Kidney (tissue), 14 donors: ENCODE measurements around the gene PTGIS. TPM values are rescaled to one million over a fixed set of nuclear protein-coding genes. Genes with fewer than 3 reads are reported as not detected.

ENCODE experiments used
- DNase-seq, 5 donors: peaks; one replicate each; pipeline ENCODE4 v3.0.0-alpha.2; 2013 to 2020
- FAIRE-seq: peaks from 2 replicates; lab custom pipeline; 2012; peaks lifted over from hg19 to GRCh38; lab: Jason Lieb, UNC
- H3K27ac ChIP-seq, 2 donors: one replicate each; pipeline ENCODE4 v1.7.0; 2013; ENCODE audit warnings: low read depth in 2 of 2, low read length in 2 of 2, inconsistent platforms in 1 of 2
- H3K27me3 ChIP-seq: one replicate; pipeline ENCODE4 v1.7.1; 2013; ENCODE audit warnings: low read length, inconsistent platforms; ENCODE audit not compliant: control insufficient read depth, insufficient read depth
- H3K36me3 ChIP-seq, 3 donors: one replicate each; pipeline versions ENCODE4 v1.7.0 to v1.7.1; 2013; ENCODE audit warnings: low read length in 3 of 3, control low read depth in 1 of 3, inconsistent platforms in 1 of 3; ENCODE audit not compliant: insufficient read depth in 3 of 3, control insufficient read depth in 2 of 3
- H3K4me1 ChIP-seq, 3 donors: one replicate each; pipeline versions ENCODE4 v1.7.0 to v1.7.1; 2013; ENCODE audit warnings: low read length in 3 of 3, inconsistent platforms in 1 of 3, low read depth in 1 of 3; ENCODE audit not compliant: control insufficient read depth in 2 of 3, insufficient read depth in 2 of 3
- H3K4me3 ChIP-seq, 3 donors: one replicate each; pipeline versions ENCODE4 v1.7.0 to v1.8.1; 2013; ENCODE audit warnings: low read length in 3 of 3, control low read depth in 1 of 3, inconsistent platforms in 1 of 3
- H3K9ac ChIP-seq, 3 donors: one replicate each; pipeline versions ENCODE4 v1.7.0 to v1.7.1; 2013; ENCODE audit warnings: low read length in 3 of 3, control low read depth in 1 of 3, inconsistent platforms in 1 of 3
- H3K9me3 ChIP-seq, 3 donors: one replicate each; pipeline versions ENCODE4 v1.7.0 to v1.7.1; 2013; ENCODE audit warnings: low read length in 3 of 3, control low read depth in 1 of 3, inconsistent platforms in 1 of 3; ENCODE audit not compliant: control insufficient read depth in 2 of 3, insufficient read depth in 1 of 3
- intact Hi-C: fragments of 100-400 bp; cut with DNase I; formaldehyde crosslinking; loops from one replicate; pipeline ENCODE4 v1.11.1; 2022
- polyA plus RNA-seq: library from polyadenylated mRNA; stranded (reverse); fragments of 350-450 nt; fragmentation: Illumina TruSeq; extraction: RNeasy Lipid Tissue Mini Kit (QIAGEN cat#74804); gene quantifications from one replicate; pipeline ENCODE4 v1.2.3, GENCODE V29; 2014; ENCODE audit warnings: low read depth, low replicate concordance; ENCODE audit not compliant: insufficient read depth
- total RNA-seq: library from RNA; stranded (reverse); fragmentation: NEBNext Ultra II Directional; extraction: Animal tissue kit (Norgen Biotek cat#: 25700); gene quantifications from one replicate; pipeline ENCODE4 v1.2.1, GENCODE V29; 2021
- TF ChIP-seq, protein P1 (sequence below): IDR thresholded peaks from 3 replicates; pipeline ENCODE4 v1.5.1; 2012; ENCODE audit warnings: mild to moderate bottlenecking, moderate library complexity, borderline replicate concordance; ENCODE audit not compliant: insufficient read depth; ENCODE audit errors: extremely low read depth
- donor health status: control.
- donor health status: control.
- donor health status: control.
- donor health status: control.
- donor health status: control.
- donor health status: DM: yes; HTN: yes; CAD: no.
- donor health status: Normal renal cell carcinoma (clear cell type).

The PTGIS gene
- total and polyA plus RNA-seq, 2 donors from 2014 or later: 3.1 to 24.1 TPM

DNA sequence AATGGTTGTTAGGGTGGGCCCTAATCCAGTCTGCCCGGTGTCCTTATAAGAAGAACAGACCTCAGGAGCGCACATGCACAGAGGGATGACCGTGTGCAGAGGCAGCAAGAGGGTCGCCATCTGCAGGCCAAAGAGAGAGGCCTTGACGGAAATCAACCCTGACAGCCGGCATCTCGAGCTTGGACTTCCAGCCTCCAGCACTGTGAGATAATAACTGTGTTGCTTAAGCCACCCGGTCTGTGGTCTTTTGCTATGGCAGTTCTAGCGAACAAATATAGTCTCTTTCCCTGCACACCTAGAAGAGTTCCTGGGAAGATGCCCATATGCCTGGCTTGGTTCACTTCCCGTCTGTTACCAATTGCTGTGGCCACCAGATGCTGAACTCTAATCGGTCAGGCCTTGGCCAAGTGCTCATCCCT lies 35.3 kb upstream of the PTGIS start:
- no peak overlapping the region for H3K27ac ChIP-seq
- DNase-seq (peak in 2 of 5 donors; percentile 31 to 66), FAIRE-seq (no peak)
- no peaks in the 10 kb centered on the region for H3K9me3 ChIP-seq
- no peaks in the 10 kb centered on the region for H3K27me3 ChIP-seq
- no peaks in the 10 kb centered on the region for H3K36me3 ChIP-seq
- no peak overlapping the region for H3K9ac ChIP-seq
- H3K4me3 ChIP-seq: no peak overlapping the region
- TF ChIP-seq, protein P1, sequence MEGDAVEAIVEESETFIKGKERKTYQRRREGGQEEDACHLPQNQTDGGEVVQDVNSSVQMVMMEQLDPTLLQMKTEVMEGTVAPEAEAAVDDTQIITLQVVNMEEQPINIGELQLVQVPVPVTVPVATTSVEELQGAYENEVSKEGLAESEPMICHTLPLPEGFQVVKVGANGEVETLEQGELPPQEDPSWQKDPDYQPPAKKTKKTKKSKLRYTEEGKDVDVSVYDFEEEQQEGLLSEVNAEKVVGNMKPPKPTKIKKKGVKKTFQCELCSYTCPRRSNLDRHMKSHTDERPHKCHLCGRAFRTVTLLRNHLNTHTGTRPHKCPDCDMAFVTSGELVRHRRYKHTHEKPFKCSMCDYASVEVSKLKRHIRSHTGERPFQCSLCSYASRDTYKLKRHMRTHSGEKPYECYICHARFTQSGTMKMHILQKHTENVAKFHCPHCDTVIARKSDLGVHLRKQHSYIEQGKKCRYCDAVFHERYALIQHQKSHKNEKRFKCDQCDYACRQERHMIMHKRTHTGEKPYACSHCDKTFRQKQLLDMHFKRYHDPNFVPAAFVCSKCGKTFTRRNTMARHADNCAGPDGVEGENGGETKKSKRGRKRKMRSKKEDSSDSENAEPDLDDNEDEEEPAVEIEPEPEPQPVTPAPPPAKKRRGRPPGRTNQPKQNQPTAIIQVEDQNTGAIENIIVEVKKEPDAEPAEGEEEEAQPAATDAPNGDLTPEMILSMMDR: no peak
- intact Hi-C loops: no loop called here
- H3K4me1 ChIP-seq: no peaks in the 10 kb centered on the region

DNA sequence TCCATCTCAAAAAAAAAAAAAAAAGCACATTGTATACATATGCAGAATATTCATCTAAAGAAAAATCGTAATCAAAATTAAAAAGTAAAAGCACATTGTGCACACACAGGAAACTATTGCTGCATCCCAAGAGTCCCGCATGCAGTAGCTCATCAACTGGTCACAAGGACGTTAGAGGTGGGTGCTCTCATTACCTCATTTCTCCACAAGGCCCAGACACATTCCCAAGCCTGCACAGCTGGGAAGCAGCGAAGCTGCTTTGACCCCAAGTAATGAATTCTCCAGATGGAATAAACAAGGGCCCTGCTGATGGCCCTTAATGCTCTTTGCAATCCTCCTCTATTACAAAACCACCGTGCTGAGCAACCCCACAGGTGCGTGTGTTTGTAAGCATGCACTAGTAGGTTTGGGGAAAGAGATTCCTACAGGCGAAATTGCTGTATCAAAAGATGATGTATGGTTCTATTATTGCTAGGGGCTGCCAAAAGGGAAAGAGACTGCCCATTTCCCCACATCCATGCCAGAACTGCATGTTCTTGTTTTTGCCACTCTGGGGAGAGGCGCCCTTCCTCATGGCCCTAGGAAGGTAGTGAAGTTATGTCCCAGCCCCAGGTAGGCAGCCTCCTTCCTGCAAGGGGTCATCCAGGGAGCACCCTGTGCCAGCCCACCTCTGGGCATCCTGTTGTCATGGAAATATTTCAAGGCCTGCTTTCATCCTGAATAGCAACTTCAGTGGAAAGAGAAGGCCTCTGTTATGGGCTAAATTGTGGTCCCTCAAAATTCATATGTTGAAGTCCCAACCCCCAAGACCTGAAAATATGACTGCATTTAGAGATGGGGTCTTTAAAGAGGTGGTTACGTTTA lies 34.6 kb upstream of the PTGIS start:
- DNase-seq: peak in 1 of 5 donors; percentile 15
- Histone ChIP-seq H3K4me1 (no peaks in the 10 kb centered on the region), H3K27ac (no peak overlapping the region), H3K9ac (no peak overlapping the region), H3K27me3 (no peaks in the 10 kb centered on the region), H3K4me3 (no peak overlapping the region), H3K36me3 (no peaks in the 10 kb centered on the region), H3K9me3 (no peaks in the 10 kb centered on the region)
- intact Hi-C loops: no loop called here
- no peak for FAIRE-seq
- TF ChIP-seq, protein P1: no peak

DNA sequence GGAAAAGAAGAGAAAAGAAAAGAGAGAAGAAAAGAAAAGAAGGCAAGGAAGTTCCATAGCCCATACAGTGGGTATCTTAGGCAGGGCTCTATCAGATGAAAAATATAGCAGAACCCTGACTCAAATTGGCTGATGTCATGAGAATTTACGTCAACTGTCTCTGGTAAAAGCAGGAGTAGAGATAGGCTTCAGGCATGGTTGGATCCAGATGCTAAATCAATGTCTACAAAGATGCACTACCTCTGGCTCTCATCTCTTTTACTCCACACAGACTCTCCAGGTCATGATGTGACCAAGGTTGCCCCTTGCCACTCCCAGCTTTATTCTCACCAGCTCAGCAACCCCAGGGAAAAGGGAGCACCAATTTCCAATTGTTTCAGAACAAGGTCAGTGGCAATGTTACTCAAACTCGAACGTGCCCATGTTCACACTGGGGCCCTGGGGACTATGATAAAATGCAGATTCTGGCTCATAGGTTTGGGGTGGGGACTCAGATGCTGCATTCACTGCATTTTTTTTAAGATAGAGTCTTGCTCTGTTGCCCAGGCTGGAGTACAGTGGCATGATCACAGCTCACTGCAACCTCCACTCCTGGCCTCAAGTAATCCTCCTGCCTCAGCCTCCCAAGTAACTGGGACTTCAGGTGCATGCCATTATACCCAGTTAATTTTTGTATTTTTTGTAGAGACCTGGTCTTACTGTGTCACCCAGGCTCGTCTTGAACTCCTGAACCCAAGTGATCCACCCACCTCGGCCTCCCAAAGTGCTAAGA lies 33.4 kb upstream of the PTGIS start:
- TF ChIP-seq, protein P1: no peak
- Histone ChIP-seq H3K9me3 (no peaks in the 10 kb centered on the region), H3K36me3 (no peaks in the 10 kb centered on the region), H3K4me1 (no peaks in the 10 kb centered on the region), H3K4me3 (no peak overlapping the region), H3K9ac (no peak overlapping the region), H3K27ac (no peak overlapping the region), H3K27me3 (no peaks in the 10 kb centered on the region)
- DNase-seq: no peak
- intact Hi-C loops: no loop called here
- FAIRE-seq: no peak
